HL-60 (cell line): ENCODE measurements around the gene ITCH.

Source experiments
- DNase-seq, 2 experiments: peaks; one replicate each; pipeline ENCODE4 v3.0.0-alpha.2; 2010 to 2020; ENCODE audit warnings: low read depth in 1 of 2, low spot score in 1 of 2
- H3K27ac ChIP-seq: fragments of 250-450 bp; sonication (Bioruptor Pico); replicated peaks from 2 replicates; pipeline ENCODE4 v1.5.1; 2020; ENCODE audit warnings: mild to moderate bottlenecking, moderate library complexity
- H3K27me3 ChIP-seq: fragments of 250-450 bp; sonication (Bioruptor Pico); 2 replicates; pipeline ENCODE4 v1.5.1; 2021; ENCODE audit warnings: mild to moderate bottlenecking, moderate library complexity; ENCODE audit not compliant: insufficient read depth, poor library complexity, severe bottlenecking
- H3K4me3 ChIP-seq: replicated peaks from 2 replicates; pipeline ENCODE4 v1.5.1; 2011; ENCODE audit warnings: mild to moderate bottlenecking, control low read depth, low read length; ENCODE audit not compliant: insufficient read depth
- CTCF ChIP-seq: IDR thresholded peaks from one replicate; pipeline ENCODE4 v1.5.1; 2011; ENCODE audit warnings: low read length, control low read depth, inconsistent platforms; ENCODE audit not compliant: insufficient read depth
- GABPA ChIP-seq: IDR thresholded peaks from 2 replicates; pipeline ENCODE4 v1.6.1; 2012; ENCODE audit warnings: low read depth
- POLR2AphosphoS5 ChIP-seq: IDR thresholded peaks from 2 replicates; pipeline ENCODE4 v1.6.1; 2012; ENCODE audit warnings: low read depth
- REST ChIP-seq: IDR thresholded peaks from 2 replicates; pipeline ENCODE4 v1.6.1; 2012; ENCODE audit warnings: low read depth; ENCODE audit not compliant: insufficient replicate concordance
- SPI1 ChIP-seq: IDR thresholded peaks from 2 replicates; pipeline ENCODE4 v1.6.1; 2012; ENCODE audit warnings: low read depth, mild to moderate bottlenecking, borderline replicate concordance

The ITCH gene

GRCh38 chr20:34525709-34526416 is 162.8 kb downstream of the ITCH start:
- DNase-seq: peak in 1 of 2 experiments; percentile 10
- H3K27me3 ChIP-seq: no peaks in the 10 kb centered on the region
- no peak overlapping the region for H3K27ac ChIP-seq
- no peak overlapping the region for H3K4me3 ChIP-seq
- no peak for TF ChIP-seq REST
- TF ChIP-seq CTCF: no peak
- TF ChIP-seq GABPA: no peak
- TF ChIP-seq POLR2AphosphoS5: no peak
- TF ChIP-seq SPI1: no peak

DNA sequence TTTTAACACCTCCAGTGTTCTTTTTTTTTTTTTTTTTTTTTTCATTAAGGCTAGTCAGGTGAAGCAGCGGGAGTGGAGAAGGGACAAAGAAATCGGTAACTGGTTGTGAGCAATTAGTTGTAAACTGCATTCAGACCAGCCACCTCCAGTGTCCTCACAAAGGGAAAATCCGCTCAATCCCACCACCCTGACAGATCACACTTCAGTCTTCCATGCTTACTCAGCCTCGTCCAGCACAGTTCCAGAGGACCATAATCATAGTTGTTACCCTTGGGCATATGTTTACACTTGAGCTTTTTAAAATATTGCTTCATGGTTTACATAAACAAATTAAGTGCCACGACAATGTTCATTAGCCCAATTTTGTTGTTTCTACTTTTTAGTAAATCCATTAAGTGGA is 163.4 kb downstream of the ITCH start:
- no peak for TF ChIP-seq GABPA
- no peak for TF ChIP-seq POLR2AphosphoS5
- TF ChIP-seq SPI1: no peak
- TF ChIP-seq CTCF: no peak
- no peak for TF ChIP-seq REST

GRCh38 chr20:34527016-34527415 is 163.9 kb downstream of the ITCH start:
- H3K27ac ChIP-seq: no peak overlapping the region
- H3K4me3 ChIP-seq: no peak overlapping the region
- DNase-seq: no peak
- TF ChIP-seq GABPA: no peak
- no peak for TF ChIP-seq SPI1
- H3K27me3 ChIP-seq: no peaks in the 10 kb centered on the region

More for the DNA sequence above, 163.4 kb downstream of the ITCH start:
- no peak for DNase-seq
- H3K4me3 ChIP-seq: no peak overlapping the region
- H3K27ac ChIP-seq: no peak overlapping the region
- H3K27me3 ChIP-seq: no peaks in the 10 kb centered on the region

- DNase-seq: no peak
These were observed 165.8 kb downstream of the ITCH start for GRCh38 chr20:34528921-34529297.

More at GRCh38 chr20:34528921-34529297, 165.8 kb downstream of the ITCH start:
- TF ChIP-seq POLR2AphosphoS5 (no peak), GABPA (no peak), SPI1 (no peak), CTCF (no peak), REST (no peak)
- Histone ChIP-seq H3K27ac (no peak overlapping the region), H3K4me3 (no peak overlapping the region), H3K27me3 (no peaks in the 10 kb centered on the region)
